ENCODE data around the gene LRRC27. TPM values are rescaled to one million over a fixed set of nuclear protein-coding genes. Genes with fewer than 3 reads are reported as not detected.

Gene LRRC27
- total and polyA plus RNA-seq, 2 donors (not counting 1 experiment from before 2014, with no cell fraction given) = 23.6 to 25.6 TPM

- no peaks in the 10 kb centered on the region for H4K20me1 ChIP-seq (ENCODE audit: control insufficient read depth, insufficient read depth, low read length, poor library complexity, severe bottlenecking)
- Mint-ChIP-seq H3K27me3 (no peaks in the 10 kb centered on the region), H3K9me3 (ENCODE audit: insufficient read depth) (no peaks in the 10 kb centered on the region), H3K27ac (no peak overlapping the region), H3K4me3 (no peak overlapping the region), H3K4me1 (peaks cover 26% of the 10 kb centered on the region)
- H3K79me2 ChIP-seq (ENCODE audit: control insufficient read depth, insufficient read depth, low read length) = no peaks in the 10 kb centered on the region
- peaks cover 27 to 35% of the 10 kb centered on the region in 2 donors for H3K4me1 ChIP-seq (ENCODE audit: control insufficient read depth in 2 of 2, insufficient read depth in 2 of 2, low read length in 2 of 2)
- WGBS (ENCODE audit: insufficient coverage) = 90% methylated on average over 7 of the region's 10 CpGs
- TF ChIP-seq EZH2 (IDR thresholded peaks at IDR 0.05; ENCODE audit: borderline replicate concordance, insufficient read depth, low read depth, low read length, poor library complexity, severe bottlenecking) = no peak
- TF ChIP-seq CTCF (IDR thresholded peaks at IDR 0.05) = no peak
- intact Hi-C loops (cut with micrococcal nuclease) = no loop called here
- DNase-seq (no peak), ATAC-seq (ENCODE audit: low read depth) (no peak)
- H2AFZ ChIP-seq (ENCODE audit: insufficient read depth, low read depth, low read length, poor library complexity, severe bottlenecking) = no peak overlapping the region
- no peak overlapping the region for H3K9ac ChIP-seq (ENCODE audit: low read length)
- H3K4me3 ChIP-seq (ENCODE audit: control extremely low read depth in 1 of 5, extremely low read depth in 1 of 5, insufficient read depth in 1 of 5, low read depth in 2 of 5, low read length in 4 of 5) = no peak overlapping the region
- no peak overlapping the region for H3K27ac ChIP-seq (ENCODE audit: low read length in 2 of 2)
- H3K4me2 ChIP-seq (replicated peaks; ENCODE audit: low read depth, low read length, poor library complexity, severe bottlenecking) = no peak overlapping the region
- ChIA-PET POLR2A (no interaction called here), CTCF (no interaction called here)
- H3K27me3 ChIP-seq (replicated peaks in 1 of 4; ENCODE audit: control extremely low read depth in 1 of 4, control insufficient read depth in 3 of 4, insufficient read depth in 4 of 4, low read length in 3 of 4) = no peaks in the 10 kb centered on the region
- H3K9me3 ChIP-seq (ENCODE audit: control extremely low read depth in 1 of 3, control insufficient read depth in 2 of 3, insufficient read depth in 1 of 3, low read length in 2 of 3) = peaks cover 0 to 3% (median 0%) of the 10 kb centered on the region in 3 donors
- peaks cover 0 to 3% of the 10 kb centered on the region in 2 experiments for H3K36me3 ChIP-seq (replicated peaks in 1 of 2; ENCODE audit: control extremely low read depth in 1 of 2, control insufficient read depth in 1 of 2, extremely low read depth in 1 of 2, insufficient read depth in 2 of 2, low read length in 1 of 2)
Observed at GRCh38 chr10:132427006-132427771, 95.2 kb downstream of the LRRC27 start.

DNA sequence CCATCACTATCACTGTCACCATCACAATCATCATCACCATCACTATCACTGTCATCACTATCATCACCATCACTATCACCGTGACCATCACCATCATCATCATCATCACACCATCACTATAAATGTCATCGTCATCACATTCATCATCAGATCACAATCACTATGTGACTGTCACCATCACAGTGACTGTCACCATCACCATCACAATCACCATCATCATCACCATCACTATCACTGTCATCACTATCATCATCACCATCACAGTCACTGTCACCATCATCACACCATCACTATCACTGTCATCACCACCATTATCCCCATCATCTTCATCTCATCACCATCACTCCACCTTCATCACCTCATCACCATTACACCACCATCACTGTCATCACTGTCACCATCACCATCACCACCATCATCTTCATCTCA lies 96.0 kb downstream of the LRRC27 start:
- Mint-ChIP-seq H3K4me3 (no peak overlapping the region), H3K27ac (no peak overlapping the region), H3K27me3 (no peaks in the 10 kb centered on the region), H3K4me1 (peaks cover 18% of the 10 kb centered on the region), H3K9me3 (ENCODE audit: insufficient read depth) (no peaks in the 10 kb centered on the region)
- no peak for ATAC-seq (ENCODE audit: low read depth)
- CTCF ChIA-PET = no interaction called here
- 100% methylated on average over 2 of the region's 2 CpGs for WGBS (ENCODE audit: insufficient coverage)
- peaks cover 0 to 3% of the 10 kb centered on the region in 2 experiments for H3K36me3 ChIP-seq (replicated peaks in 1 of 2; ENCODE audit: control extremely low read depth in 1 of 2, control insufficient read depth in 1 of 2, extremely low read depth in 1 of 2, insufficient read depth in 2 of 2, low read length in 1 of 2)
- H2AFZ ChIP-seq (ENCODE audit: insufficient read depth, low read depth, low read length, poor library complexity, severe bottlenecking) = no peak overlapping the region
- H3K4me2 ChIP-seq (replicated peaks; ENCODE audit: low read depth, low read length, poor library complexity, severe bottlenecking) = no peak overlapping the region
- peaks cover 20 to 27% of the 10 kb centered on the region in 2 donors for H3K4me1 ChIP-seq (ENCODE audit: control insufficient read depth in 2 of 2, insufficient read depth in 2 of 2, low read length in 2 of 2)
- H3K27ac ChIP-seq (ENCODE audit: low read length in 2 of 2) = no peak overlapping the region
- no peaks in the 10 kb centered on the region for H3K79me2 ChIP-seq (ENCODE audit: control insufficient read depth, insufficient read depth, low read length)
- H3K27me3 ChIP-seq (replicated peaks in 1 of 4; ENCODE audit: control extremely low read depth in 1 of 4, control insufficient read depth in 3 of 4, insufficient read depth in 4 of 4, low read length in 3 of 4) = no peaks in the 10 kb centered on the region
- no peak for DNase-seq
- no peaks in the 10 kb centered on the region for H4K20me1 ChIP-seq (ENCODE audit: control insufficient read depth, insufficient read depth, low read length, poor library complexity, severe bottlenecking)
- TF ChIP-seq CTCF (IDR thresholded peaks at IDR 0.05) (no peak), EZH2 (IDR thresholded peaks at IDR 0.05; ENCODE audit: borderline replicate concordance, insufficient read depth, low read depth, low read length, poor library complexity, severe bottlenecking) (no peak)
- H3K9ac ChIP-seq (ENCODE audit: low read length) = no peak overlapping the region
- intact Hi-C loops (cut with micrococcal nuclease) = no loop called here
- POLR2A ChIA-PET = no interaction called here
- peaks cover 0 to 3% (median 0%) of the 10 kb centered on the region in 3 donors for H3K9me3 ChIP-seq (ENCODE audit: control extremely low read depth in 1 of 3, control insufficient read depth in 2 of 3, insufficient read depth in 1 of 3, low read length in 2 of 3)
- no peak overlapping the region for H3K4me3 ChIP-seq (ENCODE audit: control extremely low read depth in 1 of 5, extremely low read depth in 1 of 5, insufficient read depth in 1 of 5, low read depth in 2 of 5, low read length in 4 of 5)
